ENCODE data around the gene SAC3D1. TPM values are rescaled to one million over a fixed set of nuclear protein-coding genes. Genes with fewer than 3 reads are reported as not detected.

The SAC3D1 gene
- total RNA-seq, 1 experiment from 2014 or later = 42.1 TPM

GRCh38 chr11:65067446-65067845 lies 26.4 kb downstream of the SAC3D1 start:
- no peak for DNase-seq

DNA sequence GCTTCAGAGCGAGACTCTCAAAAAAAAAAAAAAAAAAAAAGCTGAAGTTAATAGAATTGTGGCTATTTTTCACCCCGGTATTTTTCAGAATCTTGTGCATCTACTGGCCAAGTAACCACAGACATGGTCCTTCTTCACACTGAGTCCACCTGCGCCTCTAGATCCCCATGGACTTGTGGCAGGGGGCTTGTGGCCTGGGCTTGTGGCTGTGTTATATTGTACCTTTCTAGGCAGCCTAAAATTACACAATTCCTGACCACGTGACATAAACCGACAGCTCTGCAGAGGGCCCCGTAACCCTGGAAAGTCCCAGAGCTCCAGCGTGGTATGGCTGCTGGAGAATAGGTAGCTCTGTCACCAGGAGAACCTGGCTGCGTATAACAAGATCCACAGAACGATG lies 28.2 kb downstream of the SAC3D1 start:
- no peak overlapping the region for H3K4me3 ChIP-seq
- no peak for DNase-seq
- H3K9me3 ChIP-seq = no peaks in the 10 kb centered on the region
- H3K36me3 ChIP-seq = no peaks in the 10 kb centered on the region
- no peaks in the 10 kb centered on the region for H3K27me3 ChIP-seq

More at GRCh38 chr11:65067446-65067845, 26.4 kb downstream of the SAC3D1 start:
- H3K4me3 ChIP-seq = no peak overlapping the region
- no peaks in the 10 kb centered on the region for H3K27me3 ChIP-seq
- no peaks in the 10 kb centered on the region for H3K9me3 ChIP-seq
- H3K36me3 ChIP-seq = no peaks in the 10 kb centered on the region

DNA sequence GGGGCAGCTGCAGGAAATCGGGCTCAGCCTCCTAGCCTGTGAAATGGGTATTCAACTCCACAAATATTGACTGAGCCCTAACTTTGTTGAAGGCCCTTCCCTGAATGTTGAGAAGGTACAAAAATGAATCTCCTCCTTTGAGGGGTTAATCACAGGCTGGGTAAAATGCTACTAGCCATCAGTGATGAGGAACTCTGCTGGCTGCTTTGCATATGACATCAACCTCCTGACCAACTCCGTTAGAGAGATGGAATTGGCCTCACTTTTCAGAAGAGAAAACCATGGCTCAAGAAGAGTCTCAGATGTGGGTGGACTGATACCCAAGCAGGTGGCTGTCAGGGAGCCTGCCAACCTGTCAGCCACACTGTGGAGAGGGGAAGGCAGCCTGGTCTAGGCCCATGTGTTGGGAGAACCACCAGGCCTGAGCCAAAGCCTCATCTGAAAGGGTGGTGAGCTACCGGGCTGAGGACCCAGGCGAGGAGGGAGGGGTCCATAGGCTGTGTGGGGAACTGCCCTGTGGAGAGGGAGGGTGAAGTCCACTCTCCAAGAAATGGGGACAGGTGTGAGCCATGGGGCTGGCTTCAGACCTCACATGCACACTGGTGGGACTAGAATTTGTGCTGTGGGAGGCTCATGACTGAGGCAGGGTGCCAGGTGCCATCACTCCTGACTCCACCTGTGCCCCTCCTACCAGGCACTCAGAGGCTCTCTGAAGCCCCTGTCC lies 31.1 kb downstream of the SAC3D1 start:
- peaks cover 9% of the 10 kb centered on the region for H3K36me3 ChIP-seq
- H3K9me3 ChIP-seq = no peaks in the 10 kb centered on the region
- no peaks in the 10 kb centered on the region for H3K27me3 ChIP-seq
- H3K4me3 ChIP-seq = no peak overlapping the region
- DNase-seq = no peak

- H3K36me3 ChIP-seq = peaks cover 15% of the 10 kb centered on the region
- H3K9me3 ChIP-seq = no peaks in the 10 kb centered on the region
- no peak overlapping the region for H3K4me3 ChIP-seq
- DNase-seq = no peak
- no peaks in the 10 kb centered on the region for H3K27me3 ChIP-seq
Observed at GRCh38 chr11:65072631-65072966, 31.6 kb downstream of the SAC3D1 start.

- H3K4me3 ChIP-seq = no peak overlapping the region
- peaks cover 54% of the 10 kb centered on the region for H3K36me3 ChIP-seq
- DNase-seq = no peak
- no peaks in the 10 kb centered on the region for H3K9me3 ChIP-seq
- H3K27me3 ChIP-seq = no peaks in the 10 kb centered on the region
Observed at GRCh38 chr11:65077451-65077850, 36.4 kb downstream of the SAC3D1 start.

DNA sequence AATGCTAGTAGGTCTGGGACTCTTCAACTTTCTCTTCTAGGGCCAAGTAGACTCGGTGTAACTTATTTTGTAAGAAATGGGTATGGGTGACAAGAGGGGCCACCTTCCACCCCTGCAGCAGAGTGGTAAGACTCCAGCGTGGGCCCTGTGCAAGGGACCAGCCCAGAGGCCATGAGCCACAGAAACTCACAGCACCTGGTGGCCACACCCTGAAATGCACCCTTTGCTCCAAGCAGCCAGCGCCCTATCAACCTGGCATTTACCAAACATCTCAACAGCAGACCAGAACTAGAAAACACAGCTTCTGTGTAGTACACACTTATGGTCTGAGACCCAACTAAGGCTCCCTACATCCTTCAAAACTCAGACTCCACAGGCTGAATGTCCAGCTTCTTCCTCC lies 37.1 kb downstream of the SAC3D1 start:
- H3K27me3 ChIP-seq = no peaks in the 10 kb centered on the region
- peak; percentile 27 for DNase-seq
- H3K4me3 ChIP-seq = no peak overlapping the region
- H3K36me3 ChIP-seq = peaks cover 61% of the 10 kb centered on the region
- H3K9me3 ChIP-seq = no peaks in the 10 kb centered on the region

DNA sequence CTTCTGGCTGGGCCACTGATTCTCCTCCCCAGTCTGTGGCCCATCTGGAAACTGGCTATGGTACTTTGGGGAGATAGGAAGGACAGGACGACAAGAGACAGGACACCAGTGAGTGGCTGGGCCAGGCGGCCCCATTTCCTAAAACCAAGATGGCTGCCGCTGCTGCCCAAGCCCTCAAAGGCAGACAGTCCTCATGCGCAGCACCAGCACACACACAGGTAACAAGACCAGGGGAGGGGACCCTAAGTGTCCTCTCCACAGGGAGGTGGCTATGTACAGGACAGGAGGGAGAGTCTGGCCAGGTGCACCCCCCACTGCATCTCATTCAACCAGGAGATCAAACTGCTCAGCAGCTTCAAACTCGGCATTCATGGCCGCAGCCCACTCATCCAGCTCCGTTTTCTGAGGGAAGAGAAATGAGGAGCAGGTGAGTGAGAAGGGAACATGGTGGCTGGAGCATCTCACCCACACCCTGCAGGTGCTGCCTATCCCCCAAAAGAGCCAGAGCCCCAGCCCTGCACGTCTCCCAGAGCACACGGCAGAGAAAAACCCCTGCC lies 37.9 kb downstream of the SAC3D1 start:
- Histone ChIP-seq H3K27me3 (no peaks in the 10 kb centered on the region), H3K9me3 (no peaks in the 10 kb centered on the region), H3K36me3 (peaks cover 61% of the 10 kb centered on the region), H3K4me3 (no peak overlapping the region)
- DNase-seq = no peak

- no peak for DNase-seq
- Histone ChIP-seq H3K27me3 (no peaks in the 10 kb centered on the region), H3K9me3 (no peaks in the 10 kb centered on the region), H3K4me3 (peak overlapping the region; percentile 77), H3K36me3 (peaks cover 65% of the 10 kb centered on the region)
Observed at GRCh38 chr11:65083134-65083833, 42.3 kb downstream of the SAC3D1 start.

DNA sequence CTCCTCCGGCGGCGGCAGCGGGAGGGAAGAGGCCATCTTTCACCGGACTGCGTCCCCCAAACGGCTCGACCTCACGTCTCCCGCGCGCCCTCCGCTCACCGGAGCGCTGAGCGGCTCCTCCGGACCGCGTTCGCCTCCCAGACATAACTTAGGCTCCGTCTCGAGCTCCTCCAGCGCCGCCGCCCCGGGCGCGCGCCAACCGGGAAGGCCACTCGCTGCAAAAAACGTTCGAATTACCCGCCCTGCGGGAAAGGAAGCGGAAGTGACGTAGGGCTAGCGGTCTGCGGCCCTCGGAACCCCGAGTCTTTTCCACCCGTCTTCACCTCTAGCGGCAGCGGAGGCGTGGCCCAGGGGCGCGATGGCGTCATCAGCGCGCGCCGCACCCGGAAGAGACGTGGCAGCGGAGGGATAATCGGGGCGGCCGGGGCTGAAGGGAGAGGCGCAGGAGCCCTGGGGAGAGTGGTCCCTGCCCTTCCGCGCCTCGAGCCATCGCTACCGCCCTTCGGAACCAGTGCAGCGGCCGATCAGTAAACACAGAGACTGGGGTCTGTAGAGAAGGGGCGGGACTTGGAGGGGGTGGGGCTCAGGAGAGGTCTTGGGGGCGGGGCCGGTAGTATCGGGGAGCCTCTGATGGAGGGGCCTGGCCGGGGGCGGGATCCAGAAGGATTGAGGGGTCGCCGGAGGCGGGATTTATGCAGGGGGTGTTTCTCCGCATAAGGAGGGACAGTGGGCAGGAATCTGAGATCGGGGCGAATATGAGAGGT lies 43.0 kb downstream of the SAC3D1 start, which contains the start of the genes CDCA5 and ZFPL1:
TSS of gene CDCA5 (minus strand) at position 207 of the 764 bp plus-strand sequence. CDS start at position 145, 62 bp downstream.
TSS of gene ZFPL1 (plus strand) at position 389 of the 764 bp plus-strand sequence. CDS start 477 bp downstream, outside the sequence.
- peak; percentile 96 for DNase-seq
- Histone ChIP-seq H3K27me3 (no peaks in the 10 kb centered on the region), H3K36me3 (peaks cover 59% of the 10 kb centered on the region), H3K9me3 (no peaks in the 10 kb centered on the region), H3K4me3 (peak within 1 kb of the TSS; percentile 77)

GRCh38 chr11:65084598-65085375 lies 43.8 kb downstream of the SAC3D1 start:
- H3K27me3 ChIP-seq = no peaks in the 10 kb centered on the region
- H3K4me3 ChIP-seq = peak overlapping the region; percentile 77
- H3K36me3 ChIP-seq = peaks cover 54% of the 10 kb centered on the region
- no peak for DNase-seq
- H3K9me3 ChIP-seq = no peaks in the 10 kb centered on the region

DNA sequence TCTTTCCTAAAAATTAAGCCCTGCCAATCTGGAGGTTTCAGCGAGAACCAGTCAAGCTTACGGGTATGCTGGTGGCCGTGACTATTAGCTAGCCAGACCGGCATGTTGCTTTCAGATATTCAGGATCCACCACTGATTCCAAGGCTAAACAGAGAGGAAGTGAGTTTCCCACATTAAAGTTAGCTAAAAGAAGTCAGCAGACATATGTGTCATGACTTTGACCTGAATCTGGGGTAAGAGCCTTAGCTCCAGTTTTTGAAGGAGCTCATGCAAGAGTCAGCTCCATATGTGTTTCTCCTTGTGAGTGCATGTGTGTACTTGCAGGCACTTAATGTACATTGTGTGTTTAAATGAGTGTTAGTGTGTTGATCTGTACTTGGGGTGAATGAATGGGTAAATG lies 44.4 kb downstream of the SAC3D1 start:
- Histone ChIP-seq H3K9me3 (no peaks in the 10 kb centered on the region), H3K4me3 (no peak overlapping the region; the same call in 1 of the 2 replicates), H3K27me3 (no peaks in the 10 kb centered on the region), H3K36me3 (peaks cover 47% of the 10 kb centered on the region)
- no peak for DNase-seq

GRCh38 chr11:65086809-65087208 lies 45.8 kb downstream of the SAC3D1 start:
- no peaks in the 10 kb centered on the region for H3K27me3 ChIP-seq
- peaks cover 36% of the 10 kb centered on the region for H3K36me3 ChIP-seq
- H3K9me3 ChIP-seq = no peaks in the 10 kb centered on the region
- no peak for DNase-seq
- no peak overlapping the region for H3K4me3 ChIP-seq

- Histone ChIP-seq H3K4me3 (no peak overlapping the region), H3K27me3 (no peaks in the 10 kb centered on the region), H3K36me3 (peaks cover 32% of the 10 kb centered on the region), H3K9me3 (no peaks in the 10 kb centered on the region)
- DNase-seq = no peak
Observed at GRCh38 chr11:65087216-65087615, 46.2 kb downstream of the SAC3D1 start.

GRCh38 chr11:65087827-65088226 lies 46.8 kb downstream of the SAC3D1 start:
- Histone ChIP-seq H3K9me3 (no peaks in the 10 kb centered on the region), H3K4me3 (no peak overlapping the region), H3K27me3 (no peaks in the 10 kb centered on the region), H3K36me3 (peaks cover 29% of the 10 kb centered on the region)
- DNase-seq = no peak

GRCh38 chr11:65089621-65090020 lies 48.6 kb downstream of the SAC3D1 start:
- no peak overlapping the region for H3K4me3 ChIP-seq
- H3K27me3 ChIP-seq = no peaks in the 10 kb centered on the region
- peaks cover 25% of the 10 kb centered on the region for H3K36me3 ChIP-seq
- no peak for DNase-seq
- H3K9me3 ChIP-seq = no peaks in the 10 kb centered on the region

DNA sequence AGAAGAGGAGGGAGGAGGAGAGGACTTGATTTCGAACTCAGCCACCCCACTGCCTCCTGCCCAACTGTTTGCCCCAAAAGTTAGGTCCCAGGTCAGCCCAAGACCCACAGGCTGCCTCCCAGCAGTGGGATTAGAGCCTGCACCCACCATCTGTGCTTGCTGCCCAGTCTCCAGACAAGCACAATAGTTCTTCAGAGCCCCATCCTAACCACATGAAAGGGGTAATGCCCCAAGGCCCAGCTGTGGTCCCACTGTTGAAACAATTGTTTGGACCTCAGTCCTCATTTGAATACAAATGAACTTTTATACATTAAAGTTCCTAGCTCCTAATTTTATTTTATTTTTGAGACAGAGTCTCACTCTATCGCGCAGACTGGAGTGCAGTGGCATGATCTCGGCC lies 49.6 kb downstream of the SAC3D1 start:
- Histone ChIP-seq H3K36me3 (peaks cover 19% of the 10 kb centered on the region), H3K9me3 (no peaks in the 10 kb centered on the region), H3K4me3 (no peak overlapping the region), H3K27me3 (no peaks in the 10 kb centered on the region)
- DNase-seq = no peak

Measured in MG63 (cell line).